T follicular helper cell (primary cell): Measurements from ENCODE around the gene FLNA.
"Not testable (repeated sequence)": the region's sequence is repeated elsewhere in the genome, so short reads cannot be mapped to it uniquely, and the experiment has no call there.

ENCODE experiments used
- DNase-seq: peaks from one replicate; pipeline ENCODE4 v3.0.0-alpha.2; 2020; ENCODE audit warnings: low read depth

The FLNA gene

GRCh38 chrX:154358829-154359228, 15.6 kb downstream of the FLNA start:
- no peak for DNase-seq

- DNase-seq = no peak
These were observed 16.4 kb downstream of the FLNA start for GRCh38 chrX:154358011-154358410.

- no peak for DNase-seq
These were observed 17.2 kb downstream of the FLNA start for GRCh38 chrX:154357205-154357604.

GRCh38 chrX:154356596-154356995, 17.8 kb downstream of the FLNA start:
- DNase-seq = no peak

- no peak for DNase-seq
These were observed 18.7 kb downstream of the FLNA start for GRCh38 chrX:154355776-154356140.

GRCh38 chrX:154355094-154355775, 19.2 kb downstream of the FLNA start:
- no peak for DNase-seq

GRCh38 chrX:154354516-154354915, 19.9 kb downstream of the FLNA start:
- DNase-seq = no peak

- DNase-seq = no peak
These were observed 20.4 kb downstream of the FLNA start for GRCh38 chrX:154354013-154354412.

GRCh38 chrX:154353172-154353843, 21.1 kb downstream of the FLNA start:
- no peak for DNase-seq

GRCh38 chrX:154352466-154352865, 22.0 kb downstream of the FLNA start:
- no peak for DNase-seq

GRCh38 chrX:154352012-154352401, 22.4 kb downstream of the FLNA start:
- DNase-seq = no peak

- DNase-seq = no peak
These were observed 23.0 kb downstream of the FLNA start for GRCh38 chrX:154351183-154352011.

- no peak for DNase-seq
These were observed 23.8 kb downstream of the FLNA start for GRCh38 chrX:154350429-154351182.

- DNase-seq = no peak
These were observed 24.5 kb downstream of the FLNA start for GRCh38 chrX:154349979-154350378.

GRCh38 chrX:154349359-154349935, 25.0 kb downstream of the FLNA start:
- DNase-seq = no peak

- DNase-seq = no peak
These were observed 25.6 kb downstream of the FLNA start for GRCh38 chrX:154348646-154349358.

GRCh38 chrX:154348114-154348531, 26.3 kb downstream of the FLNA start:
- no peak for DNase-seq

GRCh38 chrX:154343620-154344019, 30.8 kb downstream of the FLNA start:
- DNase-seq = not testable (repeated sequence)

- DNase-seq = not testable (repeated sequence)
These were observed 31.4 kb downstream of the FLNA start for GRCh38 chrX:154343063-154343462.

GRCh38 chrX:154341399-154342298, 32.8 kb downstream of the FLNA start:
- not testable (repeated sequence) for DNase-seq
